GM18498 (cell line): Measurements from ENCODE around the gene GASK1A.
"Not testable (repeated sequence)": the region's sequence is repeated elsewhere in the genome, so short reads cannot be mapped to it uniquely, and the experiment has no call there.

Experiments
- ATAC-seq: cut with Tn5 transposase; IDR thresholded peaks from one replicate; pipeline ENCODE4 v1.9.1; 2021; ENCODE audit warnings: mild to moderate bottlenecking, moderate library complexity; ENCODE audit not compliant: unreplicated experiment

GASK1A gene

DNA sequence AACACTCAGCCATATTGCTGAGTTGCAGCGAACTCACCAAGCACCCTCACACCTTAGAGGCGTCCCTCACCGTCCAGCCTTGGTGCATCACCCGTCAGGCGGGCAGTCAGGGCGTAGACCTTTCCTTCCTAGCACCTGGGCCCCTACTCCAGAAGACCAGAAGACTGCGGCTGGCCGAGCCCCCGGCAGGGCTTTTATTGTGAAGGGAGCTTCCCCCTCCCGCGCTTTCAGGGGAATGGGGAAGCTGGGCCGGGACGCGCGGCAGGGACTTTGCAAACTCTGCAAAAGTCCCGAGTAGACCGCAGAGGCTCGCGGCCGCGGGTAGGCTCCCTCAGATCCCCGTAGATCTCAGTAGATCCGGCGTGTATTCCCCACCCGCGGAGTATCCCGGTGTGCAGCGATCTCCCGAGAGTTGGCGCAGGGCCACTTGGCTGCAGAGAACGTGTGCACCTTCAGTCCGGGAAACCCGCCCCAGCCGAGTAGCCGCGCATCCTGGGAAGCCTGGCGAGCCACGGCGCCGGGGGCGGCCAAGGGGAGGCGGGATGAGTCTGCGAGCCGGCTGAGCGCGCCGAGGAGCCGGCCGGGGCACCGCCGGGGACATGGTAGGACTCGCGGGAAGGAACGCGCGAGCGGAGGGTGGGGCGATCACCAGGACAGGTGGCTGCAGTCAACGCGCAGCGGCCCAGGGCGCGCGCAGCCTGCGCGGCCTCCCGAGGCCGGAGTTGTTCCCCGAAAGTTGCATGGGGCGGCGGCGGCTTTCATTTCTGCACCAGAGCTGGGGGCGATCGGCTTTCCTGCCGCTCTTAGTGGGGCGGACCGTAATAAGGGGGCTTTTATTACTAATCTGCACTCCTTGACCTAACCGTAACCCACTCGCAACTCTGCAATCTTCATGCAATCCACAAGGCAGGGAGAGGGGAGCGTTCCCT lies at the start of gene GASK1A:
TSS of gene GASK1A (plus strand) at position 268 of the 929 bp plus-strand sequence. CDS start at position 600, 332 bp downstream.
- ATAC-seq: no peak

DNA sequence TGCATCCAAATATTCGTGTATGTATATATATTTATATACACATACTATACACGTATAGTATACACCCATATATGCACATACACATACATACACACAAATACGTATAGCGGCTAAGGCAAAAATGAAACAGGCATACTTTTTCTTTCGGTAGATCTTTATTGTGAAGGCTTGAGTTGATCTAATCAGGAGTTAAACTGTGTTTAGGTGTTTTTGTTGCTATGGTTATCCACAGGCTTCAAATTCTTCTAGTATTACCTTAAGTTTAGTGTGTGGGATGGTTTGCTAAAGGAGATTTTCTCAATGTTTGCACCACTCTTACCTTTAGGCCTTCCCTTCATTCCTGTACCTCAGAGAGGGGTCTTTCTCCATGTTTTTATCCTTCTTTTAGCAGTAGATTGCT lies 45.0 kb upstream of the GASK1A start:
- no peak for ATAC-seq

DNA sequence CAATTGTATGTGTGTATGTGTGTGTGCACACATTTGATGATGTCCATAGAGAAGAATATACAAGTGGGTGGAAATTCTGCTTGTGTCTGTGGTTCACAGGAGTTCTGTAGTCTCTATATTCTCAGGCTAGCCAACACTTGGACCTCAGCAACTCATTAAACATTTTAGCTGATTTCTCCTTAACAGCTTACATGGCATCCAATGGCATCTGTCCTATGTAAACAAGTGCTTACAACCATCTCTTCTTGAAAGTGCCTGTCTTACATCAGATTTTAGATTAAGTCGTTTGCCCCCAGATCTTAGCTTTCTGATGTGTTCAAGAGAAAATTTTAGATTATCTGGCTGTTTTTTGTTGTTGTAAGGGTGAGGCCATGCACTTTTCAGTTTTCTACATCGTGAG lies 44.2 kb upstream of the GASK1A start:
- ATAC-seq: no peak

DNA sequence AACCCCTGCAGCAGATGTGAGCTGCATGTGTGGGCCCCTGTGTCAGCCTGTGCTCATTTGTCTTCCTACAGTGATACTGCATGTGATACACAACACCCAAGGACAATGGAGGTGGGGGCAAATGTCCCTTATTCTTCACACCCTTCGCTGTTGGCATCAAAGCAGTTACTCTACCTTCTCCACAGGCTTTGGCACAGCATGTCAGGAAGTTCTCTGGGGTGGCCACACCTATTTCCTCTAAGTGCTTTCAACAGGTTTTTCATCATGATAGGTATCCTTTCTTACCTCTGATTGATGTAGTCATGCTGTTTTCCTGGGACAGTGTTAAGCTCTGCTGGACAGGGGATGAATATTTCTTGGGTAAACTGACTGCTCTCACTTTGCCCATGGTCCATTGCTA lies 43.6 kb upstream of the GASK1A start:
- no peak for ATAC-seq

DNA sequence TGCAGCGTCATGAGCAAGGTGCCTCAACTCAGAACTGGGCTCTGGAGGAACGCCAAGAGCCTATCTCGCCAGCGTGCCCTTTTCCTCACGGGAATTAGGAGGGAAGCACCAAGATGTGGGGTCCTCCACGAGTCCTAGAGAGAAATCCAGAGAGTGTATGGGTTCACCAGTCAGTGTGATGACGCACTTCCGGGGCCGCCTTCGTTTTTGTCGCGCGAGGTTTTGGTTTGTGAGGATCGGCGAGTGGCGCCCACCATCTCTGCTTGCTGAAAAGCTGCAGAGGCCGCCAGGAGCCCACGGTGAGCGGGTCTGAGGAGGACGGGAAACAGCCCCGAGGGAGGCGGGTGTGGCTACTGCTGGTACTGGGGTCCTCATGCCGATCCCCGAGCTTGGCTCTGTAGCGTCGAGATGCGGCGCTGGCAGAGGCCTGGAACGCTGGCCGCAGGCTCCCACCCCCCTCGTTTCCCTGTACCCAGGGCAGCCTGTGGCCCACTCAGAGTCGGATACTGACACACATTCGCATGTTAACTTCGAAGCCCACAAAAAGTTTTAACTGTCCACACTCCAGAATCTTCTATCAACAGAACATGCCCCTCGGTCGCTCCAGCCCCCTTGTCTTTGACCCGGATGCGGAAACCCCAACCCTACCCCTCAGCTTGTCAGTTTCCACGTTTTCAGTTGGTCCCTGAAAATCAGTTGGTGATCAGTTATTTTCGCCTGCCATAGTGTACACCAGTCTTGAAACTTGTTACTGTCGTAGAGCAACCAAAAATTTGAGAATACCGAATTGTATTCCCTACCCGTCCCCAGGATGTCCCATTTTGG lies 42.7 kb upstream of the GASK1A start:
- no peak for ATAC-seq

DNA sequence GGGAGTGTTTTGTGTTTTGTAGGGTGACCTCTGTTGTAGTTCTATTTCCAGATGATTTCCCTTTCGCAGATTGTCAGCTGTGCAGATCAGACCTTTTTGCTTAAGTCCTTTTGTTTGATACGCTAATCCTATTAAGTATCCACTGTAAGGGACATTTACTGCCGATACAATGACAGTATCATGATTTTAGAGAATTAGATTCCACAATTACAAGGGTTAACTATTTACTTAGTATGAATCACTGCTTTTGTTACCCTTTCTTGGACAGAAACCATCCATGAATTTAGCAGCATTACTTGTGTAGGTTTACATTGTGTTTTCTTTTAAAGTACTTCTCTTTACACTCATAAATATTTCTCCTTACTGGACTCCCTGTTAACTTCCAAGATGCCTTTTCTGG lies 41.8 kb upstream of the GASK1A start:
- no peak for ATAC-seq

DNA sequence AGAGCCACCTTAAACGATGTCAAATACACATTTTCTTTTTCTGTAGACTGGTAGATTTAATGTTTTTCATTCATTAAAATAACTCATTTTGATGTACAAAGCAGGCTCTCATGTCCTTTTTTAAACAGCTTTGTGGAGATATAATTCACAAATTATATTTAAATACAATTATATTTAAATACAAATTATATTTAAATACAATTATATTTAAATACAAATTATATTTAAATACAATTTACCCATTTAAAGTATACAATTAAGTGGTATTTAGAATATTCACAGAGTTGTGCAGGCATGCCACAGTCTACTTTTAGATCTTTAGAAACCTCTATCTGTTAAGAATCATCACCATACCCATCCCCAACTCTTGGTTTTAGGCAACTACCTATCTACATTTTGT lies 36.4 kb upstream of the GASK1A start:
- no peak for ATAC-seq

DNA sequence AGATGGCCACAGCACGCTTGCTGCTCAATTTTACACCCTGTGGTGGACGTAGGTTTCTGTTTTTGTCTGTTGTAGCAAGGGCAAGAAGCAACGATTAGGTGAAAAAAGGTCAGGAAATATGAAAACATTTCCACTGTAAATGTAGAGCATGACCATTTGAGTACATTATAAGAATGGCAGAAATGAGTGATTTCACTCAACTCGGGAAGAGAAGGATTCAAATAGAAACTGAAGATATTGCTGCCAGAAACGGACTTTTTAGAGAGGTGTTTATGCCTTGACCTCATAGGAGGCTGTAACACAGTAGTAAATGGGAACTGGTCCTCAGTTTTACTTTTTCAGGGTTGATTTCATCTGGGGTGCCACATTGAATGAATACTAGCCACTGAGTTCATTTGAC lies 33.1 kb upstream of the GASK1A start:
- no peak for ATAC-seq

DNA sequence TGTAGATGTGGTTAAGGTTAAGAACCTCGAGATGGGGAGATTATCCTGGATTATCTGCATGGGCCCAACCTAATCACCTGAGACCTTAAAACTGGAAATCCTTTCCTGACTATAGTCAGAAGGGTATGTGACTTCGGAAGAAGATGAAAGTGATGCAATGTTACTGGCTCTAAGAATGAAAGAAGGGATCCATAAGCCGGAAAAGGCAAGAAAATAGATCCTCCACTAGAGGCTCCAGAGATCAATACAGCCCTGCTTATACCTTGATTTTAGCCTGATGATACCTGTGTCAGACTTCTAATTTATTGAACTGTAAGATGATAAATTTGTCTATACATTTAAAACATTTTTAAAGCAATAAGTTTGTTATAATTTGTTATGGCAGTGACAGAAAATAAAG lies 21.5 kb upstream of the GASK1A start:
- no peak for ATAC-seq

DNA sequence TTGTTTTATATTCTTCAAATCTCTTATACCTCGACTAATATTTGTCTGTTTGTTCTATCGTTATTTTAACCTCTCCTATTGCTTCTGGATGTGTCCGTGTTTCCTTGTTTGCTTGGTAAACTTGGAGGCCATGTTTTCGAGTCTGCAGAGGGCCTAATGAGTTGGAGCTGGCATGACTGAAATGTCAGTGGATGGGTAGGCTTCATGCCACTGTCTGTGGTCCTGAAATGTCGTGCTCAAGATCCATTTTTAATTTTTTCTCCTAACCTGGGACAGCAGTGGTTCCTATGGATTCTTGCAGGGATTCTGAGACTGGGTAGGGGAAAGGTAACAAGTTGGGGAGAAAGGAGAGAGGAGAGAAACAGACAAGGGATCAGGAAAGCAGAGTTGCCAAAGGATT lies 18.8 kb upstream of the GASK1A start:
- ATAC-seq: no peak

DNA sequence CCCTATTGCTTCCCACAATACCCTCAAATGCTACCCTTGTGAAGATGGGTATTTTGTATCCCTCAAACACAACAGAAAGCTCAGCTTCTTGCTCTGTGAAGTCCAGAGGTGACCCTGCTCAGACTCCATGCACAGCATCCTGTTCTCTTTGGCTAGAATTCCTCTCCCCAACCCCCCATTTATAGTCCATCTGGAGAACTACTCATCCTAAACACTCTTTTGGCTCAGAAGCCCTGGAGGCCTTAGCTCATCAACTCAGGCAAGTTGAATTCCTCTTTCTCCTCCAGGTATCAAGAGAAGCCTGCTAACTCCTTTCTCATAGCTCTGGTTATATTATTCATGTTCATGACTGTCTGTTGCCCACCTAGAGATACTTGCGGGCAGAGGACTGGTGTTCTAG lies 18.3 kb upstream of the GASK1A start:
- no peak for ATAC-seq

DNA sequence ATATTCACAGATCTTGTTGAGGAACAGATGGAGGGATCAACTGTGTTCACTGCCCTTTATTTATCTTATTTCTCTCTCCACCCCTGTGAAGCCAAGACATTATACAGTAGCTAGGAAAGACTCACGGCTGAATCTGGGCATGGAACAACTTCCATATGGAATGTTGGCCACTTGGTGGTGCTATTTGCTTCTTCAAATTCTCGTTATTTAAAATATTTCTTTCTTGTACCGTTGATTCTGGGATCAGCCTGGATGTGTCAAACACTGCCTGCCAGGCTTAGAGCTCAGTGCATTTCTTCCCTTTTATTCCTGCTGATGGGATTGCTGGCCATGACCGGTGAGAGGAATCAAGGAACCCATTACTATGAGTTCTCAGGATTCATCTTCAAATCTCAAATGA lies 17.5 kb upstream of the GASK1A start:
- ATAC-seq: no peak

DNA sequence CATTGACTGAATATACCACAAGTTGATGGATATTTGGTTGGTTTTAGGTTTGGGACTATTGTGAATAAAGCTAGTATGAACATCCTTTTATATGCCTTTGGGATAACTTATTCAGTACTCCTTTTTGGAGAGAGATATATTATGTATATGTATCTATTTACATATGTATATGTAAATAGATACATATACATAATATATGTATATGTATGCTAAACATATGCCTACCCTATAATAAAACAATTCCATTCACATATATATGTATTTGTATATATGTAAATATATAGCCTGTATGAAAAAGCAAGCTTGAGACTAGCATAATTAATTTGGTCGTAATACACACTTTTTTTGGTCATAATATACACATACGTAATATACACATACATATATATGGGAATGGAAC lies 15.8 kb upstream of the GASK1A start:
- ATAC-seq: no peak

DNA sequence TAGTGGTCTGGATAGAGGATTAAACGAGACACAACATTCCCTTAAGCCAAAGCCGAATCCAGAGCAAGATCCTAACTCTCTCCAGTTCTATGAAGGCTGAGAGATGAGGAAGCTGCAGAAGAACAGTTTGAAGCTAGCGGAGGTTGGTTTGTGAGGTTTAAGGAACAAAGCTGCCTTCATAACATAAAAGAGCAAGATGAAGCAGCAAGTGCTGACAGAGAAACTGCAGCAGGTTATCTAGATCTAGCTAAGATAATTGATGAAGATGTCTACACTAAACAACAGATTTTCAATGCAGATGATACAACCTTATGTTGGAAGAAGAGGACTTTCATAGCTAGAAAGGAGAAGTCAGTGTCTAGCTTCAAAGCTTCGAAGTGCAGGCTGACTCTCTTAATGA lies 14.8 kb upstream of the GASK1A start:
- ATAC-seq: no peak

DNA sequence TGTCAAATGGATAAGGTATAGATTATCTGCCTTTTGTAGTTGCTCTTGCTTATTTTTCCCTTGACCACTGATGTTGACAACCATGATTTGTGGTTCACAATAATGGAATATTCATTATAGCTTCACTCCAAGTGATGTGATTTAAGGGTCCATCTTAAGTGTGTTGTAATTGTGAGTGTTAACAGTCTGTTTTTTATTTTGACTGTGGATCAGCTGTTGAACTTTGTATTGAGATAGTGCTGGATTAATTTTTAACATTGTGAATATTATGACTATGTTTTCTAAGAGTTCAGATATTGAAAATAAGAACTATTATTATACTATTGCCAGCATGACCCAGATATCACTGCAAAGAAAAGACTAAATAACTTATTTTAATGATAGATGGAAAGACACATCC lies 8.6 kb upstream of the GASK1A start:
- no peak for ATAC-seq

DNA sequence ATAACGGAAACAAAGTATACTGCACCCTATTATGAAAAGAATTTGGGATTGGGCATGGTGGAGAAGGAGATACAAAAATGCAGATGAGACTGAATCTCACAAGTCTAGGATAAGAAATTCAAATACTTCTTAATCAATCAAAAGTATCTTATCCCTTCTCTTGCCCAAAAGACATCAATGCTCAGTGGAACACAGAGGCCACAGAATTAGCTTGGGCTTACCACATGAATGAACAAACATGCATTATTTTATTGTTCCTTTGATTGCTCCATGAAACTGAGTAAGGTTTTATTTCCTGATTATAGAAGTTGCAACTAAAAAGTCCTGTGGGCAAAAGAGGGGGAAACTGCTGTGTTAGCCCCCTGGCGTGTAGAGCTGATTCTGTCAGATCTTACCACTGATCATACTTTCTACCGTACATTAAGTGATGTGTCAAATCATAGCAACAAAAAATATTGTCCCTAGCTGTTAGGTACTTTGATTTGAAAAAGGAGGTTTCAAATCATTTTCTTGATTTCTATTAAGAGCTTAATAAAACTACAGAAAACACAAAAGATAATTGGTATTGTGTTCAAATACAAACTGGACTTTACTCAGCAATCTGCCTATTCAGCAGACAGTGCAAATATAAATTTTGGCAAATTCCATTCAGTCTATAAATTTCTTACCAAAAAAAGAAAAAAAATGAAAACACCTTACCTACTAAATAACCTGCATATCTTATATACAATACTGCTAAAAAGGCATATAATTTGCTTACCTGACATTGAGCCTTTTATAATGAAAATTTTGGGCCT lies 7.9 kb upstream of the GASK1A start:
- no peak for ATAC-seq

DNA sequence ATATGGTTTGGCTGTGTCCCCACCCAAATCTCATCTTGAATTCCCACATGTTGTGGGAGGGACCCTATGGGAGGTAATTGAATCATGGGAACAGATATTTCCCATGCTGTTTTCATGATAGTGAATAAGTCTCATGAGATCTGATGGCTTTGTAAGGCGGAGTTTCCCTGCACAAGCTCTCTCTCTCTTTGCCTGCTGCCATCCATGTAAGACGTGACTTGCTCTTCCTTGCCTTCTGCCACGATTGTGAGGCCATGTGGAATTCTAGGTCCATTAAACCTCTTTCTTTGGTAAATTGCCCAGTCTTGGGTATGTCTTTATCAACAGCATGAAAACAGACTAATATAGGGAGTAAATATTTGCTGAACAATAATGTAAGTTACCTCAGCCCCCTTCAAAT lies 4.2 kb upstream of the GASK1A start:
- ATAC-seq: not testable (repeated sequence)

DNA sequence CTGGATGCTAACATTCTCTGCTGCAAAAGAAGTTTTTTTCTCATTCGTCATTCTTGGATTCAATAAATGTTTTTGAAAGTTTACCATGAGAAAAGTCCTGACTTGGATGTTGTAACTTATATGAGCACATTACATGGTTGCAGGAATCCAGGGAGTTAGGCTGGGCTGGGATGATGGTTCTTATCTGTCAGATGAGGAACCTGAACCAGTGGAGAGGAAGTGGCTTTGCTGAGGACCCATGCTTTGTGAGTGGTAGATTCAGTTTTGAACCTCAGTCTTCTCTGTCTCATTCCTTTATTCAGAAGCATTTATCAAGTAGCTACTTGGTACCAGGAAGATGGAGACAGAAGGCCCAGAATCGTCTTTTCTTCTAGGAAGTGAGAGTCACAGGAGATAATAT lies 3.7 kb upstream of the GASK1A start:
- no peak for ATAC-seq

DNA sequence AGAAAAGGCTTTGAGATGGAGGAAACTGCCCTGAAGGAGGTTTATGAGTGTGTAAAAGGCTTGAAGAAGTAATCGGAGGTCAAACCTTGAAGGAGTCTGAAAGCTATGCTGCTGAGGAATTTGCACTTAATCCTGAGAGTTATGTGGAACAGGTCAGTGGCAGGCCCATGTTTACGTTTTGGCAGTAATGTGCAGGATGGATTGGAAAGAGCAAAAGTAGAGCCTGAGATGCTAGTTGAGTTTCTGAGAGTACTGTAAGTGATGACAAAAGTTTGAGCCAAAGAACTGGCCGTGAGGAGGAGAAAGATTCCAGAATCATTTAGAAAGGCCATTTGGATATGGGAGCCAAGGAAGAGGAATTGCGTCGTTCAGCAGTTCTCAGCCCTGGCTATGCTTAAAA lies 3.2 kb upstream of the GASK1A start:
- ATAC-seq: no peak

DNA sequence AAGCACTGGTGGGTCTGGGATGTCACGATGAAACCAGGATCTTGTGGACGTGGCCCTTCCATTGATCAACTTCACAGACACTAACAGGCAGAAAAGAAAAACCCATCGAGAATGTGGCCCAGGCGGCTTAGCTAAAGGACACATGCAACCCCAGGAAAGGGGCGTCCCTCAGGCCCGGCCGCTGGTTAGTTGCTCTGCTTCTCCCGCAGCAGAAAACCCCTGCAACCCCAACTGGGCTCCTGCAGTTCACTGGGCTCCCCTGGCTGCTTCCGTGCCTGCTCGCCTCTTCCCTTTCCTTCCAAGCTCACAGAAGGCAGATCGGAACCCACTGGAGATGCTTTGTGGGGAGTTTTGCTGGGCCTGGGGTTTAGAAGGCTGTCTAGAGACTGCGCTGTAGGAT lies 1.1 kb downstream of the GASK1A start:
- no peak for ATAC-seq

DNA sequence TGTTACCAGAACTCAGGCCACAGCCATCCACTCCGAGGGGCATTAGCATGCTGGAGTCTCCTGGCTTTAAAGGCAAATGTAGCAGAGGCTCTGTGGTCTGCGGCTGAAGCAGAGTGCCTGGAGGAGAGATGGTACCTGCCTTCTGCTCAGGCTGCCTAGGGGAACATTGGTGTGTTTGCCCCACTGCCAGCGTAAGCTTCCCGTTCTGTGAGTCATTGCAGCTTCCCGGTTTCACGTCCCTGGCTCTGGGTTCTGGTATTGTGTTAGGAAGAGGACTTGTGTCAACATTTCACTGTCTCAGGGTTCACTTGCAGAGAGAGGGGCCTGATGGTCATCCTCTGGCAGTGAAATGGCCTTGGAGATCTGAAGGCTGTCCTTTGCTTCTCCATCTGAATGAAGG lies 1.8 kb downstream of the GASK1A start:
- no peak for ATAC-seq
